GM12878 (cell line): ENCODE measurements around the gene ST7.

ENCODE experiments used
- CTCF ChIP-seq, 3 experiments: IDR thresholded peaks in 2 of 3; conservative IDR thresholded peaks in 1 of 3; 2 replicates each; pipeline ENCODE4 v1.5.1; 2011; ENCODE audit warnings: low read depth in 3 of 3, low read length in 3 of 3, mild to moderate bottlenecking in 3 of 3, control low read depth in 2 of 3, moderate library complexity in 2 of 3, inconsistent platforms in 1 of 3, mixed read lengths in 1 of 3; ENCODE audit not compliant: control insufficient read depth in 2 of 3, insufficient read depth in 1 of 3; ENCODE audit errors: extremely low read depth in 1 of 3
- POLR2A ChIP-seq: IDR thresholded peaks from 2 replicates; pipeline ENCODE4 v1.6.1; 2011; ENCODE audit warnings: low read depth, mild to moderate bottlenecking, low read length
- ZNF217 ChIP-seq: fragments of 450-650 bp; IDR thresholded peaks from 2 replicates; pipeline ENCODE4 v1.6.1; 2017; ENCODE audit warnings: antibody characterized with exemption, mild to moderate bottlenecking
- TF ChIP-seq, protein P1 (sequence below): fragments of 450-650 bp; formaldehyde crosslinking; IDR thresholded peaks from 2 replicates; pipeline ENCODE4 v1.5.0; 2022; ENCODE audit warnings: mild to moderate bottlenecking, missing genetic modification characterization

DNA sequence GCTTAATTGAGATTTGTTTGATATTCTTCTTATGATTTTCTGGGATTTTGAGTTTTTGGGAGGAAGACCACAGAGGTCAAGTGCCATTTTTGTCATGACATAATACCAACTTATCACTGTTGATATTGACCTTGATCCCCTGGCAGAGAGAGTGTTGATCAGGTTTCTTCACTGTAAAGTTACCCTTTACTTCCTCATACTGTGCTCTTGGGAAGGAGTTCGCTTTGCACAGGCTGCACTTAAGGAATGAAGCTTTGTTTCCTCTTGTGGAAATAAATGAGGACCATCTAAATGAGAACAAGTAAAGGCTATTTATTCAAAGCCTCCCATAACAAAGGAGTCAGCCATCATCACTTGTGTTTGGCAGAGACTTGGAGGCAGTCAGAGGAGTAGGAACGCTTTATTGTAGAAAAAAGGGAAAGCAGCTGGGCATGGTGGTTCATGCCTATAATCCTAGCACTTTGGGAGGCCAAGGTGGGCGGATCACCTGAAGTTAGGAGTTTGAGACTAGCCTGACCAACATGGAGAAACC, 16.1 kb downstream of the ST7 start:
- TF ChIP-seq ZNF217 (no peak), POLR2A (no peak), CTCF (IDR thresholded peaks at IDR 0.05 in 2 of 3, conservative IDR thresholded peaks at IDR 0.05 in 1 of 3; ENCODE audit: control insufficient read depth in 2 of 3, extremely low read depth in 1 of 3, insufficient read depth in 1 of 3, low read depth in 3 of 3, low read length in 3 of 3) (no peak)
- TF ChIP-seq, protein P1, sequence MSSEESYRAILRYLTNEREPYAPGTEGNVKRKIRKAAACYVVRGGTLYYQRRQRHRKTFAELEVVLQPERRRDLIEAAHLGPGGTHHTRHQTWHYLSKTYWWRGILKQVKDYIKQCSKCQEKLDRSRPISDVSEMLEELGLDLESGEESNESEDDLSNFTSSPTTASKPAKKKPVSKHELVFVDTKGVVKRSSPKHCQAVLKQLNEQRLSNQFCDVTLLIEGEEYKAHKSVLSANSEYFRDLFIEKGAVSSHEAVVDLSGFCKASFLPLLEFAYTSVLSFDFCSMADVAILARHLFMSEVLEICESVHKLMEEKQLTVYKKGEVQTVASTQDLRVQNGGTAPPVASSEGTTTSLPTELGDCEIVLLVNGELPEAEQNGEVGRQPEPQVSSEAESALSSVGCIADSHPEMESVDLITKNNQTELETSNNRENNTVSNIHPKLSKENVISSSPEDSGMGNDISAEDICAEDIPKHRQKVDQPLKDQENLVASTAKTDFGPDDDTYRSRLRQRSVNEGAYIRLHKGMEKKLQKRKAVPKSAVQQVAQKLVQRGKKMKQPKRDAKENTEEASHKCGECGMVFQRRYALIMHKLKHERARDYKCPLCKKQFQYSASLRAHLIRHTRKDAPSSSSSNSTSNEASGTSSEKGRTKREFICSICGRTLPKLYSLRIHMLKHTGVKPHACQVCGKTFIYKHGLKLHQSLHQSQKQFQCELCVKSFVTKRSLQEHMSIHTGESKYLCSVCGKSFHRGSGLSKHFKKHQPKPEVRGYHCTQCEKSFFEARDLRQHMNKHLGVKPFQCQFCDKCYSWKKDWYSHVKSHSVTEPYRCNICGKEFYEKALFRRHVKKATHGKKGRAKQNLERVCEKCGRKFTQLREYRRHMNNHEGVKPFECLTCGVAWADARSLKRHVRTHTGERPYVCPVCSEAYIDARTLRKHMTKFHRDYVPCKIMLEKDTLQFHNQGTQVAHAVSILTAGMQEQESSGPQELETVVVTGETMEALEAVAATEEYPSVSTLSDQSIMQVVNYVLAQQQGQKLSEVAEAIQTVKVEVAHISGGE (CRISPR knock-in tag): no peak
